ENCODE results near the gene TESMIN. TPM values are rescaled to one million over a fixed set of nuclear protein-coding genes. Genes with fewer than 3 reads are reported as not detected.

Gene TESMIN
- total RNA-seq, 2 experiments from 2014 or later: 12.3 to 13.8 TPM

- POLR2A ChIA-PET: no interaction called here
- no peak for DNase-seq
- no peaks in the 10 kb centered on the region for H3K4me1 Mint-ChIP-seq
- H3K9me3 Mint-ChIP-seq: no peaks in the 10 kb centered on the region
- H3K36me3 Mint-ChIP-seq (ENCODE audit: low read depth): no peaks in the 10 kb centered on the region
- H3K4me3 Mint-ChIP-seq: no peak overlapping the region
- no peak overlapping the region for H3K27ac Mint-ChIP-seq
- no peaks in the 10 kb centered on the region for H3K27me3 Mint-ChIP-seq
- CTCF ChIA-PET: no interaction called here
These were observed 87.2 kb downstream of the TESMIN start for GRCh38 chr11:68664141-68664540.

DNA sequence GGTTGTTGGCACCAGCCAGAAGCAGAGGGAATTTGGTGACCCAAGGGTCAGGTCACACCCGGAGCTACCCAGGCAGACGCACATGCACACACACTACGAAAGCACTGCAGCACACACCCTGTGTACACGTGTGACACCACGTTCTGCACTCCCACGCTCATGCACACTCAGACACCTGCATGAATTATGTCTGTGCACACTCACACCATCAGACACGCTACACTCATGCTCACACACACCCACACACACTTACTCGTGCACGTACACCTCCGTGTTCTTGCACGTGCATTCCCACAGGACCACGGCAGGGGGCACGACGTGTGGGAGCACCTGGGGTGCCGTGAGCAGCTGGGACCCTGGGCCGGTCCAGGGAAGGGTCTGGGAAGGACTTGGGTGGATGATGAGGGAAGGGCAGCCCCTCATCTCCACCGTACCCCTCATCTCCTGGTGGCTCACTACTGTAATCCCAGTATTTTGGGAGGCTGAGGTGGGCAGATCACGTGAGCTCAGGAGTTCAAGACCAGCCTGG is 87.8 kb downstream of the TESMIN start:
- Mint-ChIP-seq H3K4me3 (no peak overlapping the region), H3K27ac (no peak overlapping the region), H3K36me3 (ENCODE audit: low read depth) (no peaks in the 10 kb centered on the region), H3K9me3 (no peaks in the 10 kb centered on the region), H3K27me3 (no peaks in the 10 kb centered on the region), H3K4me1 (no peaks in the 10 kb centered on the region)
- DNase-seq: no peak
- CTCF ChIA-PET: no interaction called here
- POLR2A ChIA-PET: no interaction called here

- H3K27ac Mint-ChIP-seq: no peak overlapping the region
These were observed 89.4 kb downstream of the TESMIN start for GRCh38 chr11:68661697-68662603.

GRCh38 chr11:68661014-68661413 is 90.3 kb downstream of the TESMIN start:
- no peaks in the 10 kb centered on the region for H3K36me3 Mint-ChIP-seq (ENCODE audit: low read depth)
- no peak for DNase-seq
- no peaks in the 10 kb centered on the region for H3K4me1 Mint-ChIP-seq
- POLR2A ChIA-PET: no interaction called here
- CTCF ChIA-PET: no interaction called here
- no peak overlapping the region for H3K27ac Mint-ChIP-seq
- no peaks in the 10 kb centered on the region for H3K27me3 Mint-ChIP-seq
- no peaks in the 10 kb centered on the region for H3K9me3 Mint-ChIP-seq
- H3K4me3 Mint-ChIP-seq: no peak overlapping the region

More at GRCh38 chr11:68661697-68662603, 89.4 kb downstream of the TESMIN start:
- ChIA-PET POLR2A (no interaction called here), CTCF (no interaction called here)
- Mint-ChIP-seq H3K27me3 (no peaks in the 10 kb centered on the region), H3K36me3 (ENCODE audit: low read depth) (no peaks in the 10 kb centered on the region), H3K4me1 (no peaks in the 10 kb centered on the region), H3K9me3 (no peaks in the 10 kb centered on the region), H3K4me3 (no peak overlapping the region)
- DNase-seq: no peak

DNA sequence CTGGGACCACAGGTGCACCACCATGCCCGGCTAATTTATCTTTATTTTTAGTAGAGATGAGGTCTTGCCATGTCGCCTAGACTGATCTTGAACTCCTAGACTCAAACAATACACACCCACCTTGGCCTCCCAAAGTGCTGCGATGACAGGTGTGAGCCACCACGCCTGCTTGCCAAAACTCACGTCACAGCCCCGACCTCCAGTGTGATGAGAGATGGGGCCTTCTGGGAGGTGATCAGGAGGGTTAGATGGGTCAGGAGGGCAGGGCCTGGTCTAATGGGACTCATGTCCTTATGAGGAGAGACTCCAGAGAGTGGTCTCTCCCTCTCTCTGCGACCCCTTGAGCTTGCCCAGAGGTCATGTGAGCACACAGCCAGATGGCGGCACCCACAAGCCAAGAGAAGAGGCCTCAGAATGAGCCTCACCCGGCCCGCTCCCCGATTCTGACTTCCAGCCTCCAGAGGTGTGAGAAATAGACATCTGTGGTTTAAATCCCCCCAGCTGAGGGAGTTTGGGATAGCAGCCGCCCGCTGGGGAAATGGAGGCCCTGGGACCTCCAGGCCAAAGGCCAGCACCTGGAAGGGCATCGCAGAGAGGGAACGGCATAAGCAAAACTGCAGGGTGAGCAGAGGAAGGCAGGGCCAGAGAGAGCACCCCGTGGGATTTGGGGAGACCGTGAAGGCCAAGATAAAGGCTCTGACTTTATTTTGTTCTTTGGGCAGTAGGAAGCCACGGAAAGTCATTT is 91.1 kb downstream of the TESMIN start:
- H3K9me3 Mint-ChIP-seq: no peaks in the 10 kb centered on the region
- no peak overlapping the region for H3K27ac Mint-ChIP-seq
- no peak overlapping the region for H3K4me3 Mint-ChIP-seq
- no peak for DNase-seq
- POLR2A ChIA-PET: no interaction called here
- no peaks in the 10 kb centered on the region for H3K36me3 Mint-ChIP-seq (ENCODE audit: low read depth)
- CTCF ChIA-PET: no interaction called here
- H3K27me3 Mint-ChIP-seq: peaks cover 2% of the 10 kb centered on the region
- H3K4me1 Mint-ChIP-seq: no peaks in the 10 kb centered on the region

DNA sequence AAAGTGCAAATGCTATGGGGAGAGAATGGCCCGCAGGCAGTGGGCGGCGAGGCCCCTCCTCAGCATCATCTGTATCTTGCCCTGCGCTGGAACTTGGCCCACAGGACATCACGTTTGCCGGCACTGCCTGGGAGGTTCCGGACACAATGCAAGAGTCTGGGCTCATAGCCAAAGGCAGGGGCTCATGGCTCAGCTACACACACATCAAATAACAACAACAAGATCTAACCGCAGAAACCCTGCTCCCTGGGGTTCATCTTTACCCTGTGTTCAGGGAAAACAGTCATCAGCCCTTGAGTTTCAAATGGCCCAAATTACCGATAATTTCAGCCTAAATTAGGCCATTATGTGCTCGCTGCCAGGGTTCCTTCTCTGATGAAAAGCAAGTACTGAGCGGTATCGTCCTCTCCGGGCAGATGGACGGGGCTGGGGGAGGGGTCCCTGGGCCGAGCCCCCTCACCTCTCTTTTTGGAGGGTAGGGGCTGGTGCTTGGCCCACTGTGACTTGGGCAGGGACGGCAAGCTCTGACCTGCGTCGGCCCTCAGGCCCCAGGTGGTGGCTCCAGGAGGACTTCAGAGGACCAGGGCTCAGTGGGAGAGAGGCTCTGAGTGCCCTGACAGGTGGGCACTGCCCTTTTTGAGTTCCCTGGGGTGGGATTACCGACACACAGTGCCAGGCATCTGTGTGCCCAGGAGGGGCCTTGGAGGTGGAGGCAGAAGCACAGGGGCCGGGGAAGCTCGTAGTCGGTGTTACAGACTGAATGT is 92.0 kb downstream of the TESMIN start:
- no peak for DNase-seq
- ChIA-PET CTCF (interaction anchor here (0.6 to 0.7 kb wide), 2 partner anchors 136 to 552 kb away, joined by 3 read pairs; no protein-coding TSS in a partner anchor), POLR2A (no interaction called here)
- H3K27ac Mint-ChIP-seq: no peak overlapping the region
- no peaks in the 10 kb centered on the region for H3K36me3 Mint-ChIP-seq (ENCODE audit: low read depth)
- peaks cover 2% of the 10 kb centered on the region for H3K27me3 Mint-ChIP-seq
- no peak overlapping the region for H3K4me3 Mint-ChIP-seq
- no peaks in the 10 kb centered on the region for H3K4me1 Mint-ChIP-seq
- no peaks in the 10 kb centered on the region for H3K9me3 Mint-ChIP-seq

GRCh38 chr11:68658661-68659060 is 92.7 kb downstream of the TESMIN start:
- no peak for DNase-seq
- CTCF ChIA-PET: interaction anchor here (0.7 kb wide), 1 partner anchor 137 kb away, joined by 3 read pairs; no protein-coding TSS in a partner anchor
- no peaks in the 10 kb centered on the region for H3K4me1 Mint-ChIP-seq
- H3K4me3 Mint-ChIP-seq: no peak overlapping the region
- no peaks in the 10 kb centered on the region for H3K9me3 Mint-ChIP-seq
- peaks cover 2% of the 10 kb centered on the region for H3K27me3 Mint-ChIP-seq
- POLR2A ChIA-PET: no interaction called here
- no peaks in the 10 kb centered on the region for H3K36me3 Mint-ChIP-seq (ENCODE audit: low read depth)
- no peak overlapping the region for H3K27ac Mint-ChIP-seq

GRCh38 chr11:68658097-68658496 is 93.2 kb downstream of the TESMIN start:
- Mint-ChIP-seq H3K36me3 (ENCODE audit: low read depth) (no peaks in the 10 kb centered on the region), H3K4me1 (no peaks in the 10 kb centered on the region), H3K27me3 (peaks cover 2% of the 10 kb centered on the region), H3K4me3 (no peak overlapping the region), H3K27ac (no peak overlapping the region), H3K9me3 (no peaks in the 10 kb centered on the region)
- ChIA-PET POLR2A (no interaction called here), CTCF (no interaction called here)
- DNase-seq: no peak

Other genes starting within 250 kb of the TESMIN start
- not detected for gene GAL, start 67.0 kb downstream of the TESMIN start, total RNA-seq
- 10 to 100 TPM; 50.2 to 51.1 TPM for gene CPT1A, start 90.4 kb upstream of the TESMIN start, total RNA-seq
- gene MRPL21, start 152.3 kb upstream of the TESMIN start, total RNA-seq: 10 to 100 TPM; 47.6 to 53.4 TPM
- 10 to 100 TPM; 24.1 to 24.9 TPM for gene IGHMBP2, start 152.4 kb upstream of the TESMIN start, total RNA-seq
- not detected for gene MRGPRD, start 229.5 kb upstream of the TESMIN start, total RNA-seq